A549 (cell line): Measurements from ENCODE around the gene ADAMTS10.

Source experiments
- EP300 ChIP-seq, 2 experiments: fragments of >200 bp; sonication (Bioruptor Twin); formaldehyde crosslinking; IDR thresholded peaks; 2 replicates in 1 of 2; 3 replicates in 1 of 2; pipeline ENCODE4 v1.6.1; 2016 to 2017
- FOSB ChIP-seq: fragments of 250-450 bp; sonication (Bioruptor Pico); IDR thresholded peaks from 2 replicates; pipeline ENCODE4 v1.5.0; 2020; ENCODE audit warnings: mild to moderate bottlenecking, moderate library complexity
- TF ChIP-seq, protein P1 (sequence below): fragments of >200 bp; sonication (Bioruptor Twin); formaldehyde crosslinking; IDR thresholded peaks from 3 replicates; pipeline ENCODE4 v1.5.1; 2016
- TF ChIP-seq, protein P2 (sequence below): IDR thresholded peaks from 2 replicates; pipeline ENCODE4 v1.6.1; 2012
- TF ChIP-seq, protein P3 (sequence below): fragments of 200-600 bp; sonication (generic); IDR thresholded peaks from 2 replicates; pipeline ENCODE4 v1.6.1; 2016; ENCODE audit warnings: antibody characterized with exemption, mild to moderate bottlenecking, moderate library complexity

DNA sequence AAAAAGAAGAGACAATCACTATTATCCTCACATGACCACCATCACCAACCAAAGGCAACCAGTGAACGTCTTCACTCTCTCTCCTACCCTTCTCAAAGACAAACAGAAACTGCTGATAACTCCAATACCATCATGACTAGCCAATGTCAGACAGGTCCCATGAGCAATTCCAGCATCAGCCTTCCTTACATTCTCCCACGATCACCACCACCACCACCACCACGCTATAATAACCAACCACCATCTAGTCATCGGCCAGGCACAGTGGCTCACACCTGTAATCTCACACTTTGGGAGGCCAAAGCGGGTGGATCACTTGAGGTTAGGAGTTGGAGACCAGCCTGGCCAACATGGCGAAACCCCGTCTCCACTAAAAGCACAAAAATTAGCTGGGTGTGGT lies 37.2 kb downstream of the ADAMTS10 start:
- TF ChIP-seq, protein P1, sequence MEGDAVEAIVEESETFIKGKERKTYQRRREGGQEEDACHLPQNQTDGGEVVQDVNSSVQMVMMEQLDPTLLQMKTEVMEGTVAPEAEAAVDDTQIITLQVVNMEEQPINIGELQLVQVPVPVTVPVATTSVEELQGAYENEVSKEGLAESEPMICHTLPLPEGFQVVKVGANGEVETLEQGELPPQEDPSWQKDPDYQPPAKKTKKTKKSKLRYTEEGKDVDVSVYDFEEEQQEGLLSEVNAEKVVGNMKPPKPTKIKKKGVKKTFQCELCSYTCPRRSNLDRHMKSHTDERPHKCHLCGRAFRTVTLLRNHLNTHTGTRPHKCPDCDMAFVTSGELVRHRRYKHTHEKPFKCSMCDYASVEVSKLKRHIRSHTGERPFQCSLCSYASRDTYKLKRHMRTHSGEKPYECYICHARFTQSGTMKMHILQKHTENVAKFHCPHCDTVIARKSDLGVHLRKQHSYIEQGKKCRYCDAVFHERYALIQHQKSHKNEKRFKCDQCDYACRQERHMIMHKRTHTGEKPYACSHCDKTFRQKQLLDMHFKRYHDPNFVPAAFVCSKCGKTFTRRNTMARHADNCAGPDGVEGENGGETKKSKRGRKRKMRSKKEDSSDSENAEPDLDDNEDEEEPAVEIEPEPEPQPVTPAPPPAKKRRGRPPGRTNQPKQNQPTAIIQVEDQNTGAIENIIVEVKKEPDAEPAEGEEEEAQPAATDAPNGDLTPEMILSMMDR, result no peak
- TF ChIP-seq, protein P2, sequence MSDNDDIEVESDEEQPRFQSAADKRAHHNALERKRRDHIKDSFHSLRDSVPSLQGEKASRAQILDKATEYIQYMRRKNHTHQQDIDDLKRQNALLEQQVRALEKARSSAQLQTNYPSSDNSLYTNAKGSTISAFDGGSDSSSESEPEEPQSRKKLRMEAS, result no peak
- TF ChIP-seq FOSB (no peak), EP300 (IDR thresholded peaks at IDR 0.05) (no peak)
- TF ChIP-seq, protein P3, sequence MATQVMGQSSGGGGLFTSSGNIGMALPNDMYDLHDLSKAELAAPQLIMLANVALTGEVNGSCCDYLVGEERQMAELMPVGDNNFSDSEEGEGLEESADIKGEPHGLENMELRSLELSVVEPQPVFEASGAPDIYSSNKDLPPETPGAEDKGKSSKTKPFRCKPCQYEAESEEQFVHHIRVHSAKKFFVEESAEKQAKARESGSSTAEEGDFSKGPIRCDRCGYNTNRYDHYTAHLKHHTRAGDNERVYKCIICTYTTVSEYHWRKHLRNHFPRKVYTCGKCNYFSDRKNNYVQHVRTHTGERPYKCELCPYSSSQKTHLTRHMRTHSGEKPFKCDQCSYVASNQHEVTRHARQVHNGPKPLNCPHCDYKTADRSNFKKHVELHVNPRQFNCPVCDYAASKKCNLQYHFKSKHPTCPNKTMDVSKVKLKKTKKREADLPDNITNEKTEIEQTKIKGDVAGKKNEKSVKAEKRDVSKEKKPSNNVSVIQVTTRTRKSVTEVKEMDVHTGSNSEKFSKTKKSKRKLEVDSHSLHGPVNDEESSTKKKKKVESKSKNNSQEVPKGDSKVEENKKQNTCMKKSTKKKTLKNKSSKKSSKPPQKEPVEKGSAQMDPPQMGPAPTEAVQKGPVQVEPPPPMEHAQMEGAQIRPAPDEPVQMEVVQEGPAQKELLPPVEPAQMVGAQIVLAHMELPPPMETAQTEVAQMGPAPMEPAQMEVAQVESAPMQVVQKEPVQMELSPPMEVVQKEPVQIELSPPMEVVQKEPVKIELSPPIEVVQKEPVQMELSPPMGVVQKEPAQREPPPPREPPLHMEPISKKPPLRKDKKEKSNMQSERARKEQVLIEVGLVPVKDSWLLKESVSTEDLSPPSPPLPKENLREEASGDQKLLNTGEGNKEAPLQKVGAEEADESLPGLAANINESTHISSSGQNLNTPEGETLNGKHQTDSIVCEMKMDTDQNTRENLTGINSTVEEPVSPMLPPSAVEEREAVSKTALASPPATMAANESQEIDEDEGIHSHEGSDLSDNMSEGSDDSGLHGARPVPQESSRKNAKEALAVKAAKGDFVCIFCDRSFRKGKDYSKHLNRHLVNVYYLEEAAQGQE, result no peak
